Measurements from ENCODE around the gene PHLDA2.
"Not testable (repeated sequence)": the region's sequence is repeated elsewhere in the genome, so short reads cannot be mapped to it uniquely, and the experiment has no call there.

DNA sequence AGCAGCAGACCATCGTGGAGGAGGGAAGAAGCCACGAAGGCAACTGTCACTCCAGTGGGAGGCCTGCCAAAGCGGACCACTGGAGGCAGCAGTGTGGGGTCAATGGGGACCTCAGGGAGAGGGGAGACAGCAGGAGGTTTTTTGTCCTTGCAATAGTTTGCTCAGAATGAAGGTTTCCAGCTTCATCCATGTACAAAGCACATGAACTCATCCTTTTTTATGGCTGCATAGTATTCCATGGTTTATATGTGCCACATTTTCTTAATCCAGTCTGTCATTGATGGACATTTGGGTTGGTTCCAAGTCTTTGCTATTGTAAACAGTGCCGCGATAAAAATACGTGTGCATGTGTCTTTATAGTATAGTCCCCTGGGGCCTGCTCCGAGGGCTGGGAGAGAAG, 23.9 kb downstream of the PHLDA2 start:
- TF ChIP-seq L3MBTL2 (conservative IDR thresholded peaks at IDR 0.05); ELF4 (IDR thresholded peaks at IDR 0.05); ARNT (IDR thresholded peaks at IDR 0.05); FOXM1 (IDR thresholded peaks at IDR 0.05; ENCODE audit: borderline replicate concordance); SUZ12 (IDR thresholded peaks at IDR 0.05); SP1 (IDR thresholded peaks at IDR 0.05): not testable (repeated sequence)

All from HEK293T (cell line).